ENCODE results near the gene TOPBP1.

Gene TOPBP1

DNA sequence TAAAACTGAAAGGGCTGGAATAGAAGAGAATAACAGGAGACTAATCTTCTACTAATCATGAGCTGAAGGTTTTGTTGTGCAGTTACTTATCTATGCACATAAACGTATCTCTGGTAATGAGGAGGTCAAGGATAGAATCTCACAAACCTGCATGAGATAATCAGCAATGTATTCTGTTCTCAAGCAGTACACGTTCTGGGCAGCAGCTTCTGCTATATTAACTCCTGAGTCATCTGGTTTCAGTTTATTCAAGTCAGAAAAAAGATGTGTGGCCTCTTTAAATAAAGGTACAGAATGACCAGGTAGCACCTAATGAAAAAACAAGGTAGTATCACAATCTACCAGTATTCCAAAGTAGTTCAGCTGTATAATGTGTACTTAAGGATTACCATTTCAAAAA lies 53.4 kb downstream of the TOPBP1 start:
- no peak for DNase-seq (ENCODE audit: low read depth in 2 of 2)

DNA sequence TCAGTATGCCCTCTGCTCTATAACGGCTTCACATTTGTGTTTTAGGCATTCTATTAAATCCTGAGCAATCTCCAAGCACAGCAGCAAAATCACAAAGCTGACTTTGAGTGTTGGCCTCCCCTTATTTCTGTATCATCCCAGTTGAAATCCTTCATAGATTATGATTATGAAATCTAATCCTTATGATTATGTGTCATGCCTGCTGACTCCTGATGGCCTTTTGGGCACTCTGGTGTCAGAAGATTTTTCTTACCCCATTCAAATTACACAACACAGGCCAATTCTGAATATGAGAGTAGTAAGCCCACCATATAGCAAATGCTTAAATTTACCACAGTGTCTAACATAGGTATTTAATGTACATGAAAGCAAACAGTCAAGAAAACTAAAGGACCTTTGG lies 53.9 kb downstream of the TOPBP1 start:
- DNase-seq (ENCODE audit: low read depth in 2 of 2), result no peak

DNA sequence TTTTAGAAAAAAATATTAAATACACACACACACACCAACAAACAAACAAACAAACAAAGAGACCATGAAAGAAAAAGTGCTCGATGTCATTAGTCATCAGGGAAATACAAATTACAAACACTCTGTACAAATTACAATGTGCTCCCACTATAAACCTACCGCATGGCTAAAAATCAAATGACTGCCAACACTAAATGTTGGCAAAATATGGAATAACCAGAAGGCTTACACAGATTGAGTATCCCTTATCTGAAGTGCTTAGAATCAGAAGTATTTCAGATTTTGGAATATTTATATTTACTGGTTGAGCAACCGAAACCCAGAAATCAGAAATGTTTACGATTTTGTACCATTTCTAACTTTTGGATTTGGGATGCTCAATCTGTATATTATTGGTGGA lies 54.8 kb downstream of the TOPBP1 start:
- no peak for DNase-seq (ENCODE audit: low read depth in 2 of 2)

- DNase-seq (ENCODE audit: low read depth in 2 of 2), result no peak
Observed at GRCh38 chr3:133606342-133606741, 55.4 kb downstream of the TOPBP1 start.

- DNase-seq (ENCODE audit: low read depth in 2 of 2), result no peak
Observed at GRCh38 chr3:133600572-133601081, 61.1 kb downstream of the TOPBP1 start.

- DNase-seq (ENCODE audit: low read depth in 2 of 2), result no peak
Observed at GRCh38 chr3:133599280-133599679, 62.5 kb downstream of the TOPBP1 start.

DNA sequence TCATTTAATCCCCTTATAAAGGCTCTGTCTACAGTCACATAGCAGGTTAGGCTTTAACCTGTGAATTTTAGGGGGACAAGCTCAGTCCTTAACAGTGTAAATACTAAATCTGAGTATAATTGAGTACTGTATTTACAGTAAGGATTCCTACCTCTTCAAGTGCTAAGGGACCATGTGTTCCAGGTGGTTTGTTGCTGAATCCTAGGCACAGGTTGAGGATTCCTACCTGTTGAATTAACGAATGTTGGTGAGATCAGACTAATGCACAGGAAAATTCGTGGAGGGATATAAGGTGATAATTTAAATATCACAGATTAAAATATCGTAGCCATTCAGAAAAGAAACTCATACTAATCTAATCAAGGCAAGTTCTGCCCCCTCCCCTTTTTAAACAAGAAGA lies 63.3 kb downstream of the TOPBP1 start:
- no peak for DNase-seq (ENCODE audit: low read depth in 2 of 2)

DNA sequence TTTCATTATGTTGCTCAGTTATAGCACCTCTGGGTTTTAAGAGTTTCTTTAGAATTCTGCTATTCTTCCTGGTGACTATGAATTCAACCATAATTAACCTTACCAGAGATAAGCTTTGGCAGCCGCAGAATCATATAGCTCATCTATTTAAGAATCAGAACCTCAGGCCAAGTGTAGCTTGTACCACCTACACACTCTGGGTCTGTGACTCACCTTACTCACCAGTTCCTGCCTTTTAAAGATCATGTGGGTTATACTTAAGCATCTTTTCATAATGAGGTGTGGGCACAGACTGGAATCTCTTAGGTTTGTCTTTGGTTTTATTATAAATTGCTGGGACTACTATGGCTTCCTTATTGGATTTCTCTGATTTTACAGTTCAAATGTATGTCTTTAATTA lies 66.4 kb downstream of the TOPBP1 start:
- peak in 1 of 2 donors; percentile 26 for DNase-seq (ENCODE audit: low read depth in 2 of 2)

GRCh38 chr3:133593243-133593642 lies 68.5 kb downstream of the TOPBP1 start:
- DNase-seq (ENCODE audit: low read depth in 2 of 2), result no peak

- no peak for DNase-seq (ENCODE audit: low read depth in 2 of 2)
Observed at GRCh38 chr3:133592843-133593242, 68.9 kb downstream of the TOPBP1 start.

- DNase-seq (ENCODE audit: low read depth in 2 of 2), result no peak
Observed at GRCh38 chr3:133591271-133591742, 70.4 kb downstream of the TOPBP1 start.

DNA sequence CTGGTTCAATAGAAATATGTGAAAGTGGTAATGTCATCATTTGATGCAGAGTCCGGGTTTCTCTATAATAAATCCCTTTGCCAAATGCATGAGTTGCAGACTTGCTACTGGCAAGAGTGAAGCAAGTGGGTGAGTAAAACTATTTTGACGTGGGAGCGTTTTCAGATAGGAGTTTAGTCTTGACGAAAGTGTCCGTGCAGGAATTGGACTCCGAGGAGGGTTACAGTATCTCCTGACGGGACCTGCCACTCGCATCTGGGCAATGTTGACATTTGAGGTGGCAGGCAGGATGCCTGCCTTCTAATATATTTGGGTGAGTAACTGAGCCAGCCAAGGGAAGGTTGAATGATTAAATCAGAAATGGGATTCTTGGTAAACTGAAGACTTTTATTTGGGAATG lies 72.2 kb downstream of the TOPBP1 start:
- DNase-seq (ENCODE audit: low read depth in 2 of 2), result no peak

GRCh38 chr3:133588784-133589465 lies 72.8 kb downstream of the TOPBP1 start:
- DNase-seq (ENCODE audit: low read depth in 2 of 2), result no peak

DNA sequence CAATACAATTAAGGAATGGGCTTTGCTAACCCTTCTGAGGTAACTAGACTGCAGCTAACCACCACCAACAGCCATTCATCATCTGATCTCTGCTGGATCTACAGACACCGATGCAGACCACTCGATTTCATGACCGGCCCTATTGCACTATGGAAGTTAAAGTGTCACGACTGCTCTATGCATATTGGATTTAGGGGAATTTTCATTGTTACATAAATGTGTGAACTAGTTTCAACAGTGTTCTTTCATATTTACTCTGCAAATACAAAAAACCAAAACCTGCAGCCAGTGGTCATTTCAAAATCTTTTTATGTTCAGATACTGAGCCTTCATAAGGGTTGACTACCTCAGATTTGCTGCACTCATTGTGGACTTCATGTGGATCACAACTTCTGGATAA lies 73.7 kb downstream of the TOPBP1 start:
- no peak for DNase-seq (ENCODE audit: low read depth in 2 of 2)

DNA sequence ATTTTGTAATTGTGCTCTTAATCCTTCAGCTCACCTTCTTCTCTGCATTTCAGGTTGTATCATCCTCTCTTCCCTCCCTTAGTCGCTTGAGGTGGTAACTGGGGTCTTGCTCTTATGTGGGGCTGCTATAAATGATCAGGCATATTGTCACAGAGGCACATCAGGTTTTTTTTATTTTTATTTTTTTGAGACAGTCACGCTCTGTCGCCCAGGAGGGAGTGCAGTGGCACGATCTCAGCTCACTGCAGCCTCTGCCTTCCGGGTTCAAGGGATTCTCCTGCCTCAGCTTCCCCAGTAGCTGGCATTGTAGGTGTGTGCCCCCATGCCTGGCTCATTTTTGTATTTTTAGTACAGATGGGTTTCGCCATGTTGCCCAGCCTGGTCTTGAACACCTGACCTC lies 78.3 kb downstream of the TOPBP1 start:
- no peak for DNase-seq (ENCODE audit: low read depth in 2 of 2)

DNA sequence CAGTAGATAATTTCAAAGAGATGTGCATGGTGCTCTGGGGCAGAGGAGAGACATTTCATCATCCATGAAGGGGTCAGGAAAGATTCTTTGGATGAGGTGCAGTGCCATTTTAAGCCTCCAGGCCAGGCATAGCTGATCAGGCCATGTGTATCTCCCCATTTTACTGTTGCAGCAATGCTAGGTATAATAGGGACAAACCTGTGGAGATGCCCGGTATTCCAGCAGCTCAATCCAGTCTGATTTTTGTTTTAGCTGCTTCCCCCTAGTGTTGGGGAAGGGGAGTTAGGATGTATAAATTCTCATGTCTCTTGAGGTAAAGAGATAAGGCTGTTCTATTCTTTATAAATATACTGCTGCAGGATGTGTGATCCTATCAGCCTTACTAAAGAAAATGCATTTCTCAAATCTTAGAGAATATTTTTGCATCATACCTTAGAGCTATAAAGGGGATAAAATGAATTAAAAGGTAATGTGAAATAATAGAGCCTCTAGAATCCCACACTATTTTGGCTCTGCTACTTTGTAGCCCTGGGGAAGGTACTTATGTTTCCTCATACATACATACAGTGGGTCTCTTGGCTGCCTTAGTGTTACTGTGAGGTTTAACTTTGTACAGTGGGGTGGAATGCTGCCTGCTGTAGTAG lies 83.1 kb downstream of the TOPBP1 start:
- DNase-seq (ENCODE audit: low read depth in 2 of 2), result no peak

GRCh38 chr3:133576169-133576568 lies 85.6 kb downstream of the TOPBP1 start:
- no peak for DNase-seq (ENCODE audit: low read depth in 2 of 2)

DNA sequence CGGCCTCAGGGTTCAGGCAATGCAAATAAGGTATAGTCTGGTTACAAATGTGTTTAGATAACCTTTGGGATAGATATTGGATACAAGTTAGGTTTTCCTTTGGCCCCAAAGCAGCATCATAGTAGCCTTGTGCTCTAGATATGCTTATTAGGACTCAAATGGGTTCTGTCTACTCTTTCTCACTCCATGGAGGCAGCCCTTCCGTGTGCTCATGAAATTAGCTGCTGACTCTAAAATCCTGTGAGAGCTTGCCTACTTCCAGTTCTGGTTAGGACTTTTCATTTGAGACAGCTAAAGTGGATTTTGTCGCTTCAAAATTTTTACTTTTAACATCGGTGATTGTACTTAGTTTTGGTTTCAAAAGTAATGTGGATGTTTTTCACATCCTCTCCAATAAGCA lies 86.7 kb downstream of the TOPBP1 start:
- DNase-seq (ENCODE audit: low read depth in 2 of 2), result no peak

DNA sequence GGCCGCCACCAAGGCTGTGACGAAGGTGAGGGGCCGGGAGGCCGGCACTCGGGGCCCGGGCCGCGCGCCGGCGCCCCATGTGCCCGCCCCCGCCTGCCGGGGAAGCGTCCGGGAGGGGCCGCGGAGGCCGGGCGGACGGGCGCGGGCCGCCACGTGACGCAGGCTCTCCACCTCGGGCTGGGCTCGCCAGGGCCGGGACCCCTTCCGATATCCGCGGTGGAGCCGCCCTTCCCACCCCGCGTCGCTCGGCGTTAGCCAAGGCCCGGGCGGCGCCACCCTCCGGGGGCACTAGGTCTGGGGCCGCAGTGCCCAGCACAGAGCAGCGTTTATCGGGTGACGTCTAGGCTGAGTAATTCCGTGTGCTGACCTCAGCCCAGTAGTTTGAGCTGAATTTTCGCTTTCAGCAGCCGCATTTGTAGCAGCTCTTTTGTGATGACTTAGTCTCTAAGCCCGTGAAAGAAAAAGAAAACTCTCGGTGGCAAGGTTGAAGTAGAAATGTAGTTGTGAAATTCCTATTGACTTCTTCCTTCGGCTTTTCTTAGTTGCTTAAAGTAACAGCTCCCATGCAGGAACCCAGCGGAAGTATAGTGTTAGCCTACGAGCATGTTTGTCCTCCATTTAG lies 87.4 kb downstream of the TOPBP1 start:
- peak; percentile 67 to 71 for DNase-seq (ENCODE audit: low read depth in 2 of 2)

DNA sequence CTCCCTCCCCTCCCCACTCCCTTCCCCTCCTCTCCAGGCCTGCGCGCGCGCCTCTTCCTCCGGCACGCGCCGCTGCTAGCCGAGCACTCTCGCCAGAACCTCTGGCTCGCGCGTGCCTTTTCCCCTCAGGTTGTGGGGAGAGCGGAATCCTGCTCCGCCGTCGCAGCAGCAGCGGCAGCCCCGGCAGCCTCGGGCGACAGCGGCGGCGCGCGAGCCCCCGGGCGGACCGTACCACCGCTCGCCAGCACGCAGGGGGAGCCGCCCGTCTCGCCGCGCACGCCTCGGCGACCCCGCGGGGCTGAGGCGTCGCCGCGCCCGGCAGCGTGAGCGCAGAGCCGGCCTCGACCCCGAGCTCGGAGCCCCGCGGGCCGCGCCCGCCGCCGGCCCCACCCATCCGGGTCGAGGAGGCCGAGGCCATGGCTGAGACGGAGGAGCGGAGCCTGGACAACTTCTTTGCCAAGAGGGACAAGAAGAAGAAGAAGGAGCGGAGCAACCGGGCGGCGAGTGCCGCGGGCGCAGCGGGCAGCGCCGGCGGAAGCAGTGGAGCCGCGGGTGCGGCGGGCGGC lies 88.0 kb downstream of the TOPBP1 start, which contains the start of gene CDV3:
TSS of gene CDV3 (plus strand) at position 58 of the 566 bp plus-strand sequence. CDS start at position 417, 359 bp downstream.
- no peak for DNase-seq (ENCODE audit: low read depth in 2 of 2)

- DNase-seq (ENCODE audit: low read depth in 2 of 2), result peak; percentile 100
Observed at GRCh38 chr3:133573054-133573628, 88.6 kb downstream of the TOPBP1 start.
